IPS-18a (cell line): Measurements from ENCODE around the gene ZFP3.
"Not testable (repeated sequence)": the region's sequence is repeated elsewhere in the genome, so short reads cannot be mapped to it uniquely, and the experiment has no call there.

Experiments
- H3K27ac ChIP-seq: one replicate; pipeline ENCODE4 v1.5.1; 2013; ENCODE audit warnings: low read length
- H3K27me3 ChIP-seq: one replicate; pipeline ENCODE4 v1.6.1; 2013; ENCODE audit warnings: mild to moderate bottlenecking, low read length; ENCODE audit not compliant: control insufficient read depth, insufficient read depth
- H3K36me3 ChIP-seq: one replicate; pipeline ENCODE4 v1.6.1; 2013; ENCODE audit warnings: low read depth, low read length; ENCODE audit not compliant: control insufficient read depth
- H3K4me1 ChIP-seq: one replicate; pipeline ENCODE4 v1.6.1; 2013; ENCODE audit warnings: low read depth, low read length; ENCODE audit not compliant: control insufficient read depth
- H3K4me3 ChIP-seq: one replicate; pipeline ENCODE4 v1.5.1; 2013; ENCODE audit warnings: low read length
- H3K9ac ChIP-seq: one replicate; pipeline ENCODE4 v1.6.1; 2013; ENCODE audit warnings: mild to moderate bottlenecking, low read length, moderate library complexity
- H3K9me3 ChIP-seq: one replicate; pipeline ENCODE4 v1.6.1; 2013; ENCODE audit warnings: low read depth, low read length; ENCODE audit not compliant: control insufficient read depth

Gene ZFP3

GRCh38 chr17:5128387-5128786 lies 50.1 kb downstream of the ZFP3 start:
- H3K4me3 ChIP-seq, H3K9me3 ChIP-seq, H3K36me3 ChIP-seq, H3K27me3 ChIP-seq, H3K27ac ChIP-seq, H3K9ac ChIP-seq, H3K4me1 ChIP-seq: not testable (repeated sequence)

DNA sequence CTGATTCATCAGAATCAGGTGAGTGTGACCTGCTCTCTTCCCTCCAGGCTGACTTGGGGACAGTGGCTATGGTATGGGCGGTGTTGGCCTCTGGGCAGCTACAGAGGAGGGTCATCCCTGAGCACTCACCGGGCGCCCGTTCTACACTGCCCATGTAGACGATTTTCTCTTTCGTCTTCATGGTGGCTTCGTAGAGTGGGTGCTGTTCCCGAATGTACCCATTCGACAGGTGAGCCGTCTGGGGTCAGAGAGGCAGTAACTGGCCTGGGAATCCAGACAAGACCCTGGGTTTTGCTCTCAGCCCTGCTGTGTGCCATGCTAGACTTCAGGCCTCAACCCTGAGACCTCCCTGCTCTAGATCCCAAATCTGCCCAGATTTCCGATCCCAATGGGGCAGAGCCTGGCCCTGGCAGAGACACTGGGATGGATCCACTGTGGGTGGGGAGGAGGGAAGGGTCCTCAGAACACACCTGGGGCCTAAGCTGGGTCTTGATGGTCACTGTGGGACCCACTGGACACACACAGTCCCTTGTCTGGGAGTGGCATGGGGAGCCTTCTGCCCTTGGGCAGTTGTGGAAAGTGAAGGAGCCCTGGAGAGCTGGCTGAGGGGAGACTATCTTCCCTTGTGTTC lies 50.8 kb downstream of the ZFP3 start:
- H3K36me3 ChIP-seq: no peaks in the 10 kb centered on the region
- no peaks in the 10 kb centered on the region for H3K27me3 ChIP-seq
- H3K4me1 ChIP-seq: no peaks in the 10 kb centered on the region
- no peaks in the 10 kb centered on the region for H3K9me3 ChIP-seq
- no peak overlapping the region for H3K9ac ChIP-seq
- no peak overlapping the region for H3K27ac ChIP-seq
- no peak overlapping the region for H3K4me3 ChIP-seq

DNA sequence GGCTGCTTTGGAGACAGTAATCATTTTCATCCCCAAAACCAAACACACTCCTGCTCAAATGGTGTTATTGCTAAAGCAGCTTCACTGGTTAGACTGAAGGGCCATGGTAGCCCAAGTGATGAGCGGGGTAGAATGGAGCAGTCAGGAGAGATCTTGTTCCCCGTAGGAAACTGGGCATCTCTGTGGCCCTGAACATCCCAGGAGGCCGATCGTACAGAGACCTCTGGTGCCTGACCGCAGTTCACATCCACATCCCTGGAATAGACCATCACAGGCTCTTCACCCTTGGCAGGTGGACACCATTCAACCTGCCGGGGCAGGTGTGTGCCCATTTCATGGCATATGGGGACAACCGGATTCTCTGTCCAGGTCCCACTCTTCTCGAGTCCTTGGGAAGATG lies 51.5 kb downstream of the ZFP3 start:
- not testable (repeated sequence) for H3K9me3 ChIP-seq, H3K4me3 ChIP-seq, H3K4me1 ChIP-seq, H3K27ac ChIP-seq, H3K9ac ChIP-seq, H3K27me3 ChIP-seq, H3K36me3 ChIP-seq

GRCh38 chr17:5130261-5130660 lies 52.0 kb downstream of the ZFP3 start:
- H3K27ac ChIP-seq, H3K4me1 ChIP-seq, H3K4me3 ChIP-seq, H3K9ac ChIP-seq, H3K36me3 ChIP-seq, H3K9me3 ChIP-seq, H3K27me3 ChIP-seq: not testable (repeated sequence)

- not testable (repeated sequence) for H3K27me3 ChIP-seq, H3K9me3 ChIP-seq, H3K4me3 ChIP-seq, H3K4me1 ChIP-seq, H3K36me3 ChIP-seq, H3K27ac ChIP-seq, H3K9ac ChIP-seq
Measured at GRCh38 chr17:5130687-5131086, 52.4 kb downstream of the ZFP3 start.

DNA sequence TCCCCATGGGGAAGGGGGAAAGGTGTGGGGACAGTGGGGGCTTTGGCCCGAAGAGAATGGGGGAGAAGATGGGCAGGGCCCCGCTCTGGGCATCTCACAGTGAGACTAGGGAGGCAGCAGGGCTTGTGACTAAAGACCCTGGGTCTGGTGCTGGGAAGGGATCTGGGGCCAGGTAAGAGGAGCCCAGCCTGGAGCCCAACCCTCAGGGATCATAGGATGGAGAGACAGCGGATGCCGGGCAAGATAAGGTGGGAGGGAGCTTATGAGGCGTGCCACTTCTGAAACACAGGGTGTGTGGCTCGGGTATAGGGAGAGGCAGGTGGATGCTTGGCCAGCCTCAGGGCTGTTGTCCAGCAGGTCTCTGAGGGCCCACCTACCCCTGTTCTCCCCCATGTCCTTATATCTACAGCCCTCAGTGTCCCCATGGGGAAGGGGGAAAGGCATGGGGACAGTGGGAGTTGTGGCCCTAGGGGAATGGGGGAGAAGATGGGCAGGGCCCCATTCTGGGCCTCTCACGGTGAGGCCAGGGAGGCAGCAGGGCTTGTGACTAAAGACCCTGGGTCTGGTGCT lies 53.0 kb downstream of the ZFP3 start:
- Histone ChIP-seq H3K27ac (no peak overlapping the region), H3K4me3 (no peak overlapping the region), H3K4me1 (no peaks in the 10 kb centered on the region), H3K9ac (no peak overlapping the region), H3K36me3 (no peaks in the 10 kb centered on the region), H3K27me3 (no peaks in the 10 kb centered on the region), H3K9me3 (no peaks in the 10 kb centered on the region)

DNA sequence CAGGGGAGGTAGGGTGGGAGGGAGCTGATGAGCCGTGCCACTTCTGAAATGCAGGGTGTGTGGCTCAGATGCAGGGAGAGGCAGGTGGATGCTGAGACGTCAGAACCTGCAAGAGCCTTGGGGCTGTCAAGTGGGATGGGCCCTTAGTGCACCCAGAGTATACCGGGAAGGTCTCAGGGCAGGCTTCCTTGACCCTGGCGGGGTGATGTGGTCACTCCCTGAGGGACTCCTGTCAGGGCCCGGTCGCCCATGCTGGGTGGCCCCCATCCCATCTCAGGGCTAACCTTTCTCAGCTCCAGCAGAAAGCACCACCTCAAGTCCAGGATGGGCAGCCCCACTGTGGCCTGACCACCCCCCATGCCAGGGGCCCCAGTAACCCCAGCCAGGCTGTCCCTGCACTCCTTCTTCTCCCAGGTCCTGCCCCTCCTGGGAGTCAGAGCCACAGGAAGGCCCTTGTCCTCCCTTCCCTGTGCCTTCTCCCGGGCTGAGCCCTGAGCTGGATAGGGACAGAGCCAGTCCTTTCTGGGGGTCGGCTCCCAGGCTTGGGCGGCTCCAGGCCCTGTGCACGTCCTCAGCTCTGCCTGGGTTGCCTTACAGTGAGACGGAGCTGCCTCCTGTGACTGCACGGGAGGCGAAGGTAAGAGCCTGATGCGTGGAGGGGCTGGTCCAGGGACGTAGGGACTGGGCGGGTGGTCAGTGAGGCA lies 53.7 kb downstream of the ZFP3 start:
- H3K27ac ChIP-seq, H3K27me3 ChIP-seq, H3K9ac ChIP-seq, H3K9me3 ChIP-seq, H3K4me3 ChIP-seq, H3K36me3 ChIP-seq, H3K4me1 ChIP-seq: not testable (repeated sequence)

- not testable (repeated sequence) for H3K9me3 ChIP-seq, H3K4me3 ChIP-seq, H3K36me3 ChIP-seq, H3K4me1 ChIP-seq, H3K27me3 ChIP-seq, H3K27ac ChIP-seq, H3K9ac ChIP-seq
Measured at GRCh38 chr17:5132503-5133225, 54.4 kb downstream of the ZFP3 start.

DNA sequence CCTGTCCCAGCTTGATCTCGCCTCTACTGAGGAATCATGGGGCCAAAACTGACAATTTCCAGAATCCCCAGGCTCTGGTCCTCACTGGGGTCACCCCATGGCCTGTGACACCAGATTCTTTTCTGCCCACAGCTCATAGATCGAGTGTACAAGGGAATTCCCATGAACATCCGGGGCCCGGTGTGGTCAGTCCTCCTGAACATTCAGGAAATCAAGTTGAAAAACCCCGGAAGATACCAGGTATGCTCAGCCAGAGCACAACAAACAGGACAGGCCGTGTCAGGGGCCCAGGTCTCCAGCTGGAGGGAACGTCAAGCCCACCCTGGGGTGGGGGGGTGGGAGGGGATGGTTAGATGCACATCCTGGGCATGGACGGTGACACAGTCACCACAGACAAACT lies 55.0 kb downstream of the ZFP3 start:
- no peaks in the 10 kb centered on the region for H3K4me1 ChIP-seq
- H3K36me3 ChIP-seq: no peaks in the 10 kb centered on the region
- H3K27ac ChIP-seq: no peak overlapping the region
- no peaks in the 10 kb centered on the region for H3K27me3 ChIP-seq
- H3K9ac ChIP-seq: no peak overlapping the region
- no peaks in the 10 kb centered on the region for H3K9me3 ChIP-seq
- H3K4me3 ChIP-seq: no peak overlapping the region

DNA sequence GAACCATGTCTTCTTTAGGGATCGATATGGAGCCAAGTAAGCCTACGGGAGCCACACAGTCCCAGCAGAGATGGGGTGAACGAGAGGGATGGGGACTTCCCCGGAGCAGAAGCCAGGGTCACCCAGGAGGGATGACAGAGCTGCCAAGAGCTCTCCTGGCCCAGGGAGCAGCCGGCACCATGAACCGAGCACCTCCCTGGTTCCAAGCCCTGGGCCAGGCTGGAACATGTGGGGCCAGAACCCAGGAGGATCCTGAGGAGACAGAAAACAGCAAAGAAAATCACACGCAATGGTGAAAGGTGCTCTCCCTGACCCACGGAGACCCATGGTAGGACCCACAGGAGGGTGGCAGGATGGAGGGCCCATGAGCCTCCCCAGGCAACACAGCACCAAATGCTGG lies 55.7 kb downstream of the ZFP3 start:
- H3K9ac ChIP-seq, H3K4me1 ChIP-seq, H3K4me3 ChIP-seq, H3K27ac ChIP-seq, H3K9me3 ChIP-seq, H3K27me3 ChIP-seq, H3K36me3 ChIP-seq: not testable (repeated sequence)

- not testable (repeated sequence) for H3K27me3 ChIP-seq, H3K4me3 ChIP-seq, H3K36me3 ChIP-seq
Measured at GRCh38 chr17:5134571-5134970, 56.3 kb downstream of the ZFP3 start.

More at GRCh38 chr17:5134571-5134970, 56.3 kb downstream of the ZFP3 start:
- H3K27ac ChIP-seq, H3K9ac ChIP-seq, H3K4me1 ChIP-seq, H3K9me3 ChIP-seq: not testable (repeated sequence)
